Adrenal gland (tissue), 19 donors: ENCODE data around the gene HCRTR1. TPM values are rescaled to one million over a fixed set of nuclear protein-coding genes. Genes with fewer than 3 reads are reported as not detected.
A peak's percentile ranks its signal among the peaks of the same experiment; 100 is the strongest.

Experiments
- DNase-seq, 7 donors: peaks; one replicate each; pipeline ENCODE4 v3.0.0-alpha.2; 2019 to 2020
- H3K27ac ChIP-seq, 5 donors: fragments of 200-600 bp; sonication (generic) in 4 of 5; 1 replicate in 3 of 5; 2 replicates in 2 of 5; pipeline versions ENCODE4 v1.5.1 to v1.8.0; 2016 to 2020; ENCODE audit warnings: mild to moderate bottlenecking in 1 of 5
- H3K27me3 ChIP-seq: fragments of 200-600 bp; 2 replicates; pipeline ENCODE4 v1.8.0; 2021
- H3K36me3 ChIP-seq, 2 donors: fragments of 200-600 bp; replicated peaks in 1 of 2; 1 replicate in 1 of 2; 2 replicates in 1 of 2; pipeline versions ENCODE4 v1.5.1 to v1.8.0; 2018 to 2022
- H3K4me1 ChIP-seq, 2 donors: fragments of 200-600 bp; replicated peaks in 1 of 2; 1 replicate in 1 of 2; 2 replicates in 1 of 2; pipeline versions ENCODE4 v1.5.1 to v1.8.0; 2018 to 2021
- H3K4me3 ChIP-seq, 4 donors: fragments of 200-600 bp; sonication (generic) in 3 of 4; one replicate each; pipeline ENCODE4 v1.5.1; 2016 to 2018
- H3K9me3 ChIP-seq, 3 donors: fragments of 200-600 bp; sonication (generic) in 1 of 3; replicated peaks in 1 of 3; 1 replicate in 2 of 3; 2 replicates in 1 of 3; pipeline versions ENCODE4 v1.5.1 to v1.8.0; 2016 to 2021
- CTCF ChIP-seq, 6 experiments: fragments of 450-650 bp in 4 of 6; fragments of 200-600 bp in 2 of 6; sonication (generic) in 1 of 6; IDR thresholded peaks; 1 replicate in 5 of 6; 2 replicates in 1 of 6; pipeline versions ENCODE4 v1.5.1 to v1.8.0; 2016 to 2021; ENCODE audit warnings: antibody characterized with exemption in 6 of 6, mild to moderate bottlenecking in 2 of 6, moderate library complexity in 1 of 6
- POLR2A ChIP-seq, 2 donors: fragments of 450-650 bp; IDR thresholded peaks; one replicate each; pipeline ENCODE4 v1.6.1; 2017; ENCODE audit warnings: antibody characterized with exemption in 2 of 2, mild to moderate bottlenecking in 2 of 2, moderate library complexity in 1 of 2
- WGBS, 4 donors: extraction: QIAGEN DNeasy Blood & Tissue Kit in 2 of 4; methylation state at CpG; one replicate each; pipeline versions ENCODE4 v1.1.5 to v1.1.7; 2013 to 2017; 5-methylcytosine and 5-hydroxymethylcytosine counted together
- intact Hi-C, 2 donors: fragments of 100-400 bp; cut with DNase I; formaldehyde crosslinking; loops; one replicate each; pipeline versions ENCODE4 v1.14.1 to v1.15.0; 2022 to 2023
- long read RNA-seq, 10 donors: library from polyadenylated mRNA in 3 of 10; unstranded in 2 of 10; stranded (forward) in 1 of 10; transcript quantifications; one replicate each; pipeline ENCODE4 v2.0.0 and lab custom pipeline, GENCODE V29; 2021 to 2026
- polyA plus RNA-seq, 3 donors: library from polyadenylated mRNA; stranded (reverse); fragments of 200-250 nt in 2 of 3; fragments of 350-450 nt in 1 of 3; fragmentation: Illumina TruSeq in 1 of 3; extraction: RNeasy Lipid Tissue Mini Kit (QIAGEN cat#74804) in 1 of 3; gene quantifications; one replicate each; pipeline ENCODE4 v1.2.3, GENCODE V29; 2013 to 2014
- total RNA-seq, 9 donors: library from RNA; depleted of rRNA in 4 of 9; stranded (reverse); fragments of >200 nt in 4 of 9; fragments of 120-200 nt in 1 of 9; fragmentation: NEBNext Ultra II Directional in 1 of 9; extraction: Animal tissue kit (Norgen Biotek cat#: 25700) in 1 of 9; gene quantifications; one replicate each; pipeline versions ENCODE4 v1.1.0 to v1.2.4, GENCODE V29; 2013 to 2023
- donor health status: healthy with polysubstance abuse.
- donor health status: Bipolar disorder and iron deficiency.
- donor health status: DM: yes; HTN: yes; CAD: no.
- donor health status: DM: no; HTN: no; CAD: no.
- donor health status: DM: no; HTN: no; CAD: no.
- donor health status: DM: yes; HTN: yes; CAD: no.

The HCRTR1 gene
- total RNA-seq: 1 to 10 TPM in 2 of 9 donors, under 1 TPM in 2, not detected in 5; 0.11 to 2.8 (median 1.3) TPM
- 1 to 10 TPM in 1 of 3 donors, under 1 TPM in 2; 0.18 to 3.5 (median 0.67) TPM for polyA plus RNA-seq
- long read RNA-seq, donor 1: 0 reads
- long read RNA-seq, donor 2: 0 reads
- long read RNA-seq, donor 3: 0 reads
- long read RNA-seq, donor 4: 0 reads
- long read RNA-seq, donor 5: 0 reads
- long read RNA-seq, donor 6, partial matches to known transcripts: 1 of 1 reads
- long read RNA-seq, donor 6, other reads (novel, unspliced or antisense): 0 of 1 reads
- long read RNA-seq, donor 7: 0 reads
- long read RNA-seq, donor 8: 0 reads
- long read RNA-seq, donor 9: 0 reads
- long read RNA-seq, donor 10: 0 reads

DNA sequence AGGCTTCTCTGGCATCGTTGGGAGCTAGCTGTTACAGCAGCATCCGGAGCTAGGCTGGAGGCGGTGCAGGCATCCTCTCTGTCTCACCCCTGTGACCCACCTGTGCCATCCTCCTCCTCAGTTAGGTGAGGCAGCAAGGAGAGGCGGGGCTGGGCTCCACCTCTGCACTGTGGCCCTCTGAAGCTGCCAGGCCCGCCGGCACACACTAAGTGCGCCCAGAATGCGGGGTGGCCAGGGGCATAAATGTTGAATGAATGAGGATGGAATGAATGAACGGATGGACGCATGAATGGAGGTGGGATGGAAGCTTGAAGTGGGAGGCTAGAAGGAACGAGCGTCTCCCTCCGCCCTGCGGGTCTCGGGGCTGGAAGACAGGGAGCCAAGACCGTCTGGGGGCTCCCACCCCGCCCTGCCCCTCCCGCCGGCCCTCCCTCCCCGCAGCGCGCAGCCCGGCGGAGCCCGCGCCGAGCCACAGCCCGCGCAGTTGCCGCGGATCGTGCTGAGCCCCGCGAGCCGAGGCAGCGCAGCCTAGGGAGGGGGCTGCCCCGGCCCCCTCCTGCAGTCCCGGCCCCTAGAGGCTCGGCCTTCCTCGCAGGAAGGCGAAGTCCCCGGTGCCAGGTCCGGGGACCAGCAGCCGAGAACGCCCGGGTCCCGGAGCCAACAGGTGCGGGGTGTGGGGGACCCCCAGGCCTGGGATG is at the start of gene HCRTR1:
HCRTR1 (plus strand) TSS at position 472 of the 698 bp plus-strand sequence. CDS start 1,504 bp downstream, outside the sequence.
- WGBS, 4 donors: 10 to 29% (median 14%) methylated on average over 9 to 48 of the region's 48 CpGs

GRCh38 chr1:31567956-31568570 is 49.4 kb upstream of the HCRTR1 start:
- Histone ChIP-seq H3K4me1 (peaks cover 14 to 28% of the 10 kb centered on the region in 2 donors), H3K4me3 (no peak overlapping the region), H3K27ac (peak overlapping the region in 1 of 5 donors; percentile 53), H3K27me3 (no peaks in the 10 kb centered on the region), H3K9me3 (no peaks in the 10 kb centered on the region), H3K36me3 (no peaks in the 10 kb centered on the region)
- TF ChIP-seq POLR2A (IDR thresholded peaks at IDR 0.05): no peak
- no peak for TF ChIP-seq CTCF (IDR thresholded peaks at IDR 0.05)
- WGBS, 4 donors: 86 to 89% (median 87%) methylated on average over 10 of the region's 10 CpGs
- intact Hi-C loops: loop anchor here in 1 of 2 donors (10.0 kb wide), 1 partner anchor 227 kb away; no protein-coding TSS in a partner anchor
- peak in 1 of 7 donors; percentile 48 for DNase-seq

More for the DNA sequence above, at the start of gene HCRTR1:
- H3K27me3 ChIP-seq: peaks cover 8% of the 10 kb centered on the region
- TF ChIP-seq POLR2A (IDR thresholded peaks at IDR 0.05) (no peak), CTCF (IDR thresholded peaks at IDR 0.05) (no peak)
- no peaks in the 10 kb centered on the region for H3K9me3 ChIP-seq
- no peaks in the 10 kb centered on the region for H3K36me3 ChIP-seq
- intact Hi-C loops: no loop called here
- peak within 1 kb of the TSS in 2 of 4 donors; percentile 20 to 55 for H3K4me3 ChIP-seq
- no peak within 1 kb of the TSS for H3K27ac ChIP-seq
- H3K4me1 ChIP-seq: peaks cover 8 to 13% of the 10 kb centered on the region in 2 donors
- DNase-seq: peak in 1 of 7 donors; percentile 9

GRCh38 chr1:31568895-31569595 is 48.4 kb upstream of the HCRTR1 start:
- TF ChIP-seq POLR2A (IDR thresholded peaks at IDR 0.05) (no peak), CTCF (IDR thresholded peaks at IDR 0.05) (no peak)
- Histone ChIP-seq H3K4me1 (peaks cover 21 to 38% of the 10 kb centered on the region in 2 donors), H3K27ac (peak overlapping the region in 3 of 5 donors; percentile 9 to 59 (median 53)), H3K4me3 (no peak overlapping the region), H3K36me3 (no peaks in the 10 kb centered on the region), H3K27me3 (no peaks in the 10 kb centered on the region), H3K9me3 (no peaks in the 10 kb centered on the region)
- intact Hi-C loops: loop anchor here in 1 of 2 donors (10.0 kb wide), 1 partner anchor 226 kb away; no protein-coding TSS in a partner anchor
- WGBS, 4 donors: 38 to 83% (median 49%) methylated on average over 4 to 11 of the region's 11 CpGs
- peak; percentile 78 to 95 (median 92) for DNase-seq
